Activated T-cell treated with anti-CD3 and anti-CD28 coated beads, Interleukin-2, amount 50 U/mL, for 72 hours (primary cell): Measurements from ENCODE around the gene HHIPL1. TPM values are rescaled to one million over a fixed set of nuclear protein-coding genes. Genes with fewer than 3 reads are reported as not detected.

ENCODE experiments used
- ATAC-seq, 2 donors: fragments of 150-1000 bp; cut with Tn5 transposase; replicated peaks in 1 of 2; 2 replicates each; pipeline ENCODE4 v1.10.0; 2021; ENCODE audit warnings: moderate library complexity in 2 of 2, mild to moderate bottlenecking in 1 of 2
- DNase-seq, 2 donors: peaks; one replicate each; pipeline ENCODE4 v3.0.0; 2021 to 2022; ENCODE audit warnings: mixed read lengths in 1 of 2
- H3K27ac Mint-ChIP-seq: one replicate; pipeline ENCODE4 v1.8.0; 2022; ENCODE audit warnings: mild to moderate bottlenecking, moderate library complexity, mixed read lengths
- H3K27me3 Mint-ChIP-seq: one replicate; pipeline ENCODE4 v1.8.0; 2022; ENCODE audit warnings: low read depth, mixed read lengths
- H3K36me3 Mint-ChIP-seq, 2 donors: one replicate each; pipeline ENCODE4 v1.8.0; 2022; ENCODE audit warnings: mixed read lengths in 2 of 2, mild to moderate bottlenecking in 1 of 2; ENCODE audit not compliant: insufficient read depth in 2 of 2
- H3K4me1 Mint-ChIP-seq: one replicate; pipeline ENCODE4 v1.8.0; 2022; ENCODE audit warnings: low read depth, mixed read lengths
- H3K4me3 Mint-ChIP-seq, 2 donors: one replicate each; pipeline ENCODE4 v1.8.0; 2022; ENCODE audit warnings: mild to moderate bottlenecking in 2 of 2, mixed read lengths in 2 of 2, moderate library complexity in 2 of 2
- H3K9me3 Mint-ChIP-seq, 2 donors: one replicate each; pipeline ENCODE4 v1.8.0; 2022; ENCODE audit warnings: mixed read lengths in 2 of 2
- total RNA-seq, 2 donors: library from RNA; stranded (reverse); gene quantifications; one replicate each; pipeline ENCODE4 v1.2.3, GENCODE V29; 2022

The HHIPL1 gene
- total RNA-seq, 2 donors from 2014 or later: 0.39 to 0.58 TPM

GRCh38 chr14:99673305-99674063 is 28.6 kb downstream of the HHIPL1 start:
- H3K9me3 Mint-ChIP-seq: no peaks in the 10 kb centered on the region
- no peak overlapping the region for H3K4me3 Mint-ChIP-seq
- no peaks in the 10 kb centered on the region for H3K27me3 Mint-ChIP-seq
- peaks cover 16% of the 10 kb centered on the region for H3K4me1 Mint-ChIP-seq
- no peak overlapping the region for H3K27ac Mint-ChIP-seq
- no peaks in the 10 kb centered on the region for H3K36me3 Mint-ChIP-seq
- ATAC-seq: no peak
- no peak for DNase-seq

GRCh38 chr14:99674064-99674650 is 29.2 kb downstream of the HHIPL1 start:
- H3K4me1 Mint-ChIP-seq: peaks cover 16% of the 10 kb centered on the region
- no peak overlapping the region for H3K27ac Mint-ChIP-seq
- no peaks in the 10 kb centered on the region for H3K9me3 Mint-ChIP-seq
- DNase-seq (no peak), ATAC-seq (no peak)
- H3K36me3 Mint-ChIP-seq: no peaks in the 10 kb centered on the region
- H3K27me3 Mint-ChIP-seq: no peaks in the 10 kb centered on the region
- H3K4me3 Mint-ChIP-seq: no peak overlapping the region

GRCh38 chr14:99674776-99675381 is 29.9 kb downstream of the HHIPL1 start:
- no peak overlapping the region for H3K27ac Mint-ChIP-seq
- no peaks in the 10 kb centered on the region for H3K27me3 Mint-ChIP-seq
- H3K4me3 Mint-ChIP-seq: no peak overlapping the region
- no peak for ATAC-seq
- peaks cover 16% of the 10 kb centered on the region for H3K4me1 Mint-ChIP-seq
- H3K9me3 Mint-ChIP-seq: no peaks in the 10 kb centered on the region
- H3K36me3 Mint-ChIP-seq: no peaks in the 10 kb centered on the region
- DNase-seq: no peak

GRCh38 chr14:99675382-99675835 is 30.5 kb downstream of the HHIPL1 start:
- no peak for ATAC-seq
- DNase-seq: no peak
- Mint-ChIP-seq H3K36me3 (no peaks in the 10 kb centered on the region), H3K4me3 (no peak overlapping the region), H3K27ac (no peak overlapping the region), H3K9me3 (no peaks in the 10 kb centered on the region), H3K4me1 (peaks cover 16% of the 10 kb centered on the region), H3K27me3 (no peaks in the 10 kb centered on the region)

GRCh38 chr14:99675951-99676350 is 31.0 kb downstream of the HHIPL1 start:
- ATAC-seq: no peak
- Mint-ChIP-seq H3K27me3 (no peaks in the 10 kb centered on the region), H3K4me3 (no peak overlapping the region), H3K27ac (no peak overlapping the region), H3K9me3 (no peaks in the 10 kb centered on the region), H3K4me1 (peaks cover 16% of the 10 kb centered on the region), H3K36me3 (no peaks in the 10 kb centered on the region)
- DNase-seq: no peak

- peak in 1 of 2 donors; percentile 44 for ATAC-seq
- Mint-ChIP-seq H3K9me3 (no peaks in the 10 kb centered on the region), H3K27ac (no peak overlapping the region), H3K27me3 (no peaks in the 10 kb centered on the region), H3K4me3 (no peak overlapping the region), H3K4me1 (peaks cover 16% of the 10 kb centered on the region), H3K36me3 (no peaks in the 10 kb centered on the region)
- DNase-seq: no peak
Measured at GRCh38 chr14:99676657-99677056, 31.7 kb downstream of the HHIPL1 start.

GRCh38 chr14:99677231-99678140 is 32.6 kb downstream of the HHIPL1 start:
- DNase-seq: no peak
- no peaks in the 10 kb centered on the region for H3K36me3 Mint-ChIP-seq
- no peak for ATAC-seq
- no peaks in the 10 kb centered on the region for H3K9me3 Mint-ChIP-seq
- H3K27me3 Mint-ChIP-seq: no peaks in the 10 kb centered on the region
- H3K27ac Mint-ChIP-seq: no peak overlapping the region
- no peak overlapping the region for H3K4me3 Mint-ChIP-seq
- peaks cover 14% of the 10 kb centered on the region for H3K4me1 Mint-ChIP-seq

- DNase-seq: no peak
- Mint-ChIP-seq H3K27me3 (no peaks in the 10 kb centered on the region), H3K36me3 (no peaks in the 10 kb centered on the region), H3K4me1 (peaks cover 13% of the 10 kb centered on the region), H3K27ac (no peak overlapping the region), H3K4me3 (no peak overlapping the region), H3K9me3 (no peaks in the 10 kb centered on the region)
- no peak for ATAC-seq
Measured at GRCh38 chr14:99678198-99678597, 33.3 kb downstream of the HHIPL1 start.

- no peaks in the 10 kb centered on the region for H3K9me3 Mint-ChIP-seq
- ATAC-seq (no peak), DNase-seq (no peak)
- peaks cover 13% of the 10 kb centered on the region for H3K4me1 Mint-ChIP-seq
- no peaks in the 10 kb centered on the region for H3K36me3 Mint-ChIP-seq
- no peak overlapping the region for H3K27ac Mint-ChIP-seq
- no peaks in the 10 kb centered on the region for H3K27me3 Mint-ChIP-seq
- H3K4me3 Mint-ChIP-seq: no peak overlapping the region
Measured at GRCh38 chr14:99679111-99679510, 34.2 kb downstream of the HHIPL1 start.

- H3K4me1 Mint-ChIP-seq: peaks cover 13% of the 10 kb centered on the region
- ATAC-seq: no peak
- H3K27ac Mint-ChIP-seq: no peak overlapping the region
Measured at GRCh38 chr14:99679543-99679942, 34.6 kb downstream of the HHIPL1 start.

GRCh38 chr14:99679996-99680395 is 35.1 kb downstream of the HHIPL1 start:
- no peaks in the 10 kb centered on the region for H3K27me3 Mint-ChIP-seq
- no peak overlapping the region for H3K4me3 Mint-ChIP-seq
- no peaks in the 10 kb centered on the region for H3K36me3 Mint-ChIP-seq
- H3K4me1 Mint-ChIP-seq: peaks cover 13% of the 10 kb centered on the region
- ATAC-seq: no peak
- H3K27ac Mint-ChIP-seq: no peak overlapping the region
- H3K9me3 Mint-ChIP-seq: no peaks in the 10 kb centered on the region
- no peak for DNase-seq

More at GRCh38 chr14:99679543-99679942, 34.6 kb downstream of the HHIPL1 start:
- Mint-ChIP-seq H3K9me3 (no peaks in the 10 kb centered on the region), H3K27me3 (no peaks in the 10 kb centered on the region), H3K4me3 (no peak overlapping the region), H3K36me3 (no peaks in the 10 kb centered on the region)
- DNase-seq: no peak

GRCh38 chr14:99681101-99681831 is 36.3 kb downstream of the HHIPL1 start:
- no peak overlapping the region for H3K4me3 Mint-ChIP-seq
- no peak overlapping the region for H3K27ac Mint-ChIP-seq
- ATAC-seq: no peak
- no peaks in the 10 kb centered on the region for H3K9me3 Mint-ChIP-seq
- H3K4me1 Mint-ChIP-seq: peaks cover 13% of the 10 kb centered on the region
- no peak for DNase-seq
- H3K27me3 Mint-ChIP-seq: peaks cover 12% of the 10 kb centered on the region
- no peaks in the 10 kb centered on the region for H3K36me3 Mint-ChIP-seq
